ENCODE data around the gene ATF1.
A peak's percentile ranks its signal among the peaks of the same experiment; 100 is the strongest.

ATF1 gene

GRCh38 chr12:50778663-50779590 lies 15.0 kb downstream of the ATF1 start:
- peaks cover 29% of the 10 kb centered on the region for H3K36me3 ChIP-seq (ENCODE audit: low read depth)
- H3K27me3 ChIP-seq (ENCODE audit: insufficient read depth, poor library complexity, severe bottlenecking) = no peaks in the 10 kb centered on the region
- H3K9me3 ChIP-seq (ENCODE audit: severe bottlenecking) = no peaks in the 10 kb centered on the region
- no peak overlapping the region for H3K27ac ChIP-seq (ENCODE audit: poor library complexity, severe bottlenecking)
- no peak overlapping the region for H3K4me3 ChIP-seq (ENCODE audit: severe bottlenecking)
- DNase-seq (ENCODE audit: low spot score) = no peak
- TF ChIP-seq CTCF (IDR thresholded peaks at IDR 0.05; ENCODE audit: poor library complexity, severe bottlenecking) = no peak
- peaks cover 11% of the 10 kb centered on the region for H3K4me1 ChIP-seq (ENCODE audit: insufficient read depth, poor library complexity, severe bottlenecking)
- ATAC-seq (ENCODE audit: low read depth) = no peak

GRCh38 chr12:50780013-50780412 lies 16.1 kb downstream of the ATF1 start:
- H3K4me3 ChIP-seq (ENCODE audit: severe bottlenecking) = no peak overlapping the region
- TF ChIP-seq CTCF (IDR thresholded peaks at IDR 0.05; ENCODE audit: poor library complexity, severe bottlenecking) = no peak
- no peak for ATAC-seq (ENCODE audit: low read depth)
- H3K9me3 ChIP-seq (ENCODE audit: severe bottlenecking) = no peaks in the 10 kb centered on the region
- no peak overlapping the region for H3K27ac ChIP-seq (ENCODE audit: poor library complexity, severe bottlenecking)
- H3K27me3 ChIP-seq (ENCODE audit: insufficient read depth, poor library complexity, severe bottlenecking) = no peaks in the 10 kb centered on the region
- no peak for DNase-seq (ENCODE audit: low spot score)
- peaks cover 29% of the 10 kb centered on the region for H3K36me3 ChIP-seq (ENCODE audit: low read depth)
- H3K4me1 ChIP-seq (ENCODE audit: insufficient read depth, poor library complexity, severe bottlenecking) = peaks cover 15% of the 10 kb centered on the region

- Histone ChIP-seq H3K27me3 (ENCODE audit: insufficient read depth, poor library complexity, severe bottlenecking) (no peaks in the 10 kb centered on the region), H3K4me3 (ENCODE audit: severe bottlenecking) (no peak overlapping the region), H3K4me1 (ENCODE audit: insufficient read depth, poor library complexity, severe bottlenecking) (peaks cover 54% of the 10 kb centered on the region), H3K36me3 (ENCODE audit: low read depth) (peaks cover 29% of the 10 kb centered on the region), H3K27ac (ENCODE audit: poor library complexity, severe bottlenecking) (peak overlapping the region; percentile 97), H3K9me3 (ENCODE audit: severe bottlenecking) (no peaks in the 10 kb centered on the region)
- DNase-seq (ENCODE audit: low spot score) (no peak), ATAC-seq (ENCODE audit: low read depth) (no peak)
- TF ChIP-seq CTCF (IDR thresholded peaks at IDR 0.05; ENCODE audit: poor library complexity, severe bottlenecking) = no peak
These were observed 20.6 kb downstream of the ATF1 start for GRCh38 chr12:50784501-50784900.

GRCh38 chr12:50785406-50786001 lies 21.6 kb downstream of the ATF1 start:
- DNase-seq (ENCODE audit: low spot score) = no peak
- H3K27ac ChIP-seq (ENCODE audit: poor library complexity, severe bottlenecking) = peak overlapping the region; percentile 97
- H3K36me3 ChIP-seq (ENCODE audit: low read depth) = peaks cover 22% of the 10 kb centered on the region

More at GRCh38 chr12:50785406-50786001, 21.6 kb downstream of the ATF1 start:
- no peak for ATAC-seq (ENCODE audit: low read depth)
- H3K4me3 ChIP-seq (ENCODE audit: severe bottlenecking) = no peak overlapping the region
- peaks cover 48% of the 10 kb centered on the region for H3K4me1 ChIP-seq (ENCODE audit: insufficient read depth, poor library complexity, severe bottlenecking)
- no peak for TF ChIP-seq CTCF (IDR thresholded peaks at IDR 0.05; ENCODE audit: poor library complexity, severe bottlenecking)
- H3K27me3 ChIP-seq (ENCODE audit: insufficient read depth, poor library complexity, severe bottlenecking) = no peaks in the 10 kb centered on the region
- no peaks in the 10 kb centered on the region for H3K9me3 ChIP-seq (ENCODE audit: severe bottlenecking)

Measured in RWPE2 (cell line).